HAP-1 (cell line): ENCODE results near the gene CLPSL2.

Experiments used
- DNase-seq, 2 experiments: peaks; one replicate each; pipeline ENCODE4 v3.0.0-alpha.2; 2016 to 2020; ENCODE audit warnings: low spot score in 2 of 2
- H3K27me3 ChIP-seq: fragments of 250-450 bp; sonication (Bioruptor Pico); 2 replicates; pipeline ENCODE4 v1.5.1; 2020; ENCODE audit warnings: low read depth, mild to moderate bottlenecking, moderate library complexity
- H3K36me3 ChIP-seq: fragments of 250-450 bp; sonication (Bioruptor Pico); replicated peaks from 2 replicates; pipeline ENCODE4 v1.5.1; 2020; ENCODE audit warnings: mild to moderate bottlenecking
- H3K4me1 ChIP-seq: fragments of 250-450 bp; sonication (Bioruptor Pico); 2 replicates; pipeline ENCODE4 v1.5.1; 2020; ENCODE audit warnings: mild to moderate bottlenecking
- H3K4me3 ChIP-seq: fragments of 250-450 bp; sonication (Bioruptor Pico); 2 replicates; pipeline ENCODE4 v1.5.1; 2020; ENCODE audit warnings: mild to moderate bottlenecking, moderate library complexity
- H3K9me3 ChIP-seq: fragments of 250-450 bp; sonication (Bioruptor Pico); 2 replicates; pipeline ENCODE4 v1.5.1; 2020; ENCODE audit warnings: mild to moderate bottlenecking, moderate library complexity
- in situ Hi-C: fragments of 300-500 bp; cut with MboI; formaldehyde crosslinking; loops from 3 replicates; pipeline ENCODE4 v1.14.3; 2020; ENCODE audit warnings: low sequenced_read_pairs, inconsistent platforms, mixed read lengths

The CLPSL2 gene

DNA sequence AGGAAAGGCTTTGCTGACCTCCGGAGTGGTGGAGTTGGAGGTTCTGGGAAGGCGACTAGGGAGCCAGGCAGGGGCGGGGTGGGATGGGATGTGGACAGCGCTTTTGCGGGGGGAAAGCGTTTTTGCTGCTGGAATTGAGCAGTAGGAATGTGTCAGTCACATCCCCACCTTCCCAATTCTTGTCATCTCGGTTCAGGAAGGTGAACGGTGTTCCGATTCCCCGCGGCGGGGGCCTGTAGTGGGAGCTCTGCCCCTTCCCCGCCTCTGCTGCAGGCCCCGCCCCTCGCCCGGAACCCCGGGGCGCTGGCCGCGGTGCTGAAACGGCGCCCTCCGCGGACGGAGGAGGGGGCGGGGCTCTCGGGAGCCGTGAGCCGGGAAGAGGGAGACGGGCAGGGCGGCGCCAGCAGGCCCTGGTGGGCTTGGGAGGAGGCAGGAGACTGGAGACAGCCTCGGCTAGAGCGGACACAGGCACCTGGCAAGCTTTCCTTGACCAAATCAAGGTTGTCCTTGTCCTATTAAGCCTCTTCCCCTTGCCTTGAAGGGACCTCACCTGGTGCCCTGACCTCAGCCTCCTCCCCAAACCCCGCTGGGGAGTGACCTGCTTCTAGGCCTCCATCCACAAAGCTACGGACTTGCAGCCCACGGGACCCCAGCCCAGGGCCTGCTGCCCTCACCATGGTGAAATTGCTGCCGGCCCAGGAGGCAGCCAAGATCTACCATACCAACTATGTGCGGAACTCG lies 28.8 kb downstream of the CLPSL2 start, which contains the start of gene LHFPL5:
LHFPL5 (plus strand) TSS at position 357 of the 741 bp plus-strand sequence; CDS start at position 676, 319 bp downstream.
- no peaks in the 10 kb centered on the region for H3K27me3 ChIP-seq
- H3K4me3 ChIP-seq = peak within 1 kb of the TSS; percentile 17
- no peaks in the 10 kb centered on the region for H3K36me3 ChIP-seq
- peak; percentile 33 to 81 for DNase-seq
- no peaks in the 10 kb centered on the region for H3K9me3 ChIP-seq
- H3K4me1 ChIP-seq = no peaks in the 10 kb centered on the region
- in situ Hi-C loops = no loop called here

DNA sequence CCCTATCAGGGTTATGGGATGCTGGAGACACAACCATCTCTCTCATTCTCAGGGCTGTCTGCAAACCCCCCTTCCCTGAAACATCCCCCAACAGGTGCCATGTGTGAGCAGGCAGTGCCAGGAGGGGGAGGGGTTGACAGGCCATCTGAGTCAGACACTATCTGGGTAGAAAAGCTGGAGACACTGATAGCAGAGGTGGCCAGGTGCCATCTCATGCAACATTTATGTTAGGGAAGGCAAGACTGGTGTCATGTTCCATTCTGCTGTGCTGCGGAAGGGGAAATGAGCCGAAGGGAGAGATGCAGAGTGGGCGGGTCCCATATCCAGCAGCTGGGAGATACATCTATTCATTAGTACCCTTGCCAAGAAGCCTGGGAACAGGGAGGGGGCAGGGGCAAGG lies 32.3 kb downstream of the CLPSL2 start:
- in situ Hi-C loops = no loop called here
- no peaks in the 10 kb centered on the region for H3K36me3 ChIP-seq
- H3K27me3 ChIP-seq = no peaks in the 10 kb centered on the region
- DNase-seq = no peak
- H3K4me1 ChIP-seq = no peaks in the 10 kb centered on the region
- H3K4me3 ChIP-seq = no peak overlapping the region
- H3K9me3 ChIP-seq = no peaks in the 10 kb centered on the region

DNA sequence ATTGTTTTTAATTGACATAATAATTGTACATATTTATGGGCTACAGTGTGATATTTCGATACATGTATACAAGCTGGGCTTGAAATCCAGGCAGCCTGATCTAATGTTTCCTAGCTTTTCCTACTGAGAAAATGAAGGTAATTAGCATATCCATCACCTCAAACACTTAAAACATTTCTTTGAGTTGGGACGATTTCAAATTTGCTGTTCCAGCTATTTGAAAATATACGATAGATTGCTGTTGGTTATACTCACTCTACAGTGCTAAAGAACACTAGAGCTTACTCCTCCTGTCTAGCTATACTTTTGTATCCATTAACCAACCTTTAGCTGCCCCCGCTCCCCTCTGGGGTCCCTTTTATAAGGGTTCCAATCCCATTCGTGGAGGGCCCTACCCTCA lies 33.4 kb downstream of the CLPSL2 start:
- no peaks in the 10 kb centered on the region for H3K4me1 ChIP-seq
- no peaks in the 10 kb centered on the region for H3K9me3 ChIP-seq
- in situ Hi-C loops = no loop called here
- no peak for DNase-seq
- no peak overlapping the region for H3K4me3 ChIP-seq
- no peaks in the 10 kb centered on the region for H3K27me3 ChIP-seq
- H3K36me3 ChIP-seq = no peaks in the 10 kb centered on the region

DNA sequence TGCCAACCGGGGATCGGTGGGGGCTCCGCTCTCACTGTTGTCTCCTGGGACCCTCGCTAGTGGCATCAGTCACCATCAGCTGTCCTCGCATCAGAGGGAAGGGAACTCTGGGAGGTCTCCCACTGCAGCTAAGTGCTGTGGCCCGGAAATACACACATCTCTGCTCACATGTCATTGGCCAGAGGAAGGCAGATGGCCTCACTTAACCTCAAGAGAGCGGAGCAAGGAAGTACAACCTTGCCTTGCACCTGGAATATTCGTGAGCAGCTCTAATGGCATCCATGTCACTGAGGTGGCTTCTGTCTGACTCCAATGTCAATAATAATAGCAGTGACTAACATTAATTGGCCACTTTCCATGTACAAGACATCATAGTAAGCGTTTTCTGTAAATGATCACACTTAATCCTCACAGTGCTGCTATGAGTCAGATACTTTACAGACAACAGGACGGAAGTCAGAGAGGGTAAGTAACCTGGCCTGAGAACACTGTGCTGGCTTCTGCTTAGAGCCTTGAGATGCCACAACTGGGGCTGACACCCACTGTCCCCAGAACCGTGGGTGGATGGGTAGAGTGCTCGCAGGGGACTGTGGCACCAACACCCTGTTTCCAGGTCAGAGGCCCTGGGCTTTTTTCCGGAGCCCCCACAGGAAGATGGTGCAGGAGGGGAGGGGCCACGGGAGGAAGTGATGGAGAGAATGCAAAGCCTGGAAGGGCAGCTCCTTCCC lies 34.7 kb downstream of the CLPSL2 start:
- in situ Hi-C loops = no loop called here
- no peak for DNase-seq
- Histone ChIP-seq H3K27me3 (no peaks in the 10 kb centered on the region), H3K36me3 (no peaks in the 10 kb centered on the region), H3K4me3 (no peak overlapping the region), H3K9me3 (no peaks in the 10 kb centered on the region), H3K4me1 (no peaks in the 10 kb centered on the region)

DNA sequence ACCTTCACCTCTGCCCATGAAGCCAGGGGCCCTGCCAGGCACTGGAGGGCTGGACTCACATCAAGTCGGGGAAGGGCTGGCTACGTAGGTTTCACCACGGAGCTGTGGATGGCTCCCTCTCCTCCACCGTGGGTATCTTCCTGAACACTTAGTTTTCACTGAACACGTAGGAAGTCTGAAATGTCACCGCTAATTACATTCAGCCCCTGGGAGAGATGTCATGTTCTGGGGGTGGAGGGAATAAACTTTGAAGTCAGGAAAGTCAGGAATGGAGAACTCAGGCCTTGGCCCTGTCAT lies 35.2 kb downstream of the CLPSL2 start:
- Histone ChIP-seq H3K4me3 (no peak overlapping the region), H3K27me3 (no peaks in the 10 kb centered on the region), H3K36me3 (no peaks in the 10 kb centered on the region), H3K4me1 (no peaks in the 10 kb centered on the region), H3K9me3 (no peaks in the 10 kb centered on the region)
- in situ Hi-C loops = no loop called here
- DNase-seq = no peak

DNA sequence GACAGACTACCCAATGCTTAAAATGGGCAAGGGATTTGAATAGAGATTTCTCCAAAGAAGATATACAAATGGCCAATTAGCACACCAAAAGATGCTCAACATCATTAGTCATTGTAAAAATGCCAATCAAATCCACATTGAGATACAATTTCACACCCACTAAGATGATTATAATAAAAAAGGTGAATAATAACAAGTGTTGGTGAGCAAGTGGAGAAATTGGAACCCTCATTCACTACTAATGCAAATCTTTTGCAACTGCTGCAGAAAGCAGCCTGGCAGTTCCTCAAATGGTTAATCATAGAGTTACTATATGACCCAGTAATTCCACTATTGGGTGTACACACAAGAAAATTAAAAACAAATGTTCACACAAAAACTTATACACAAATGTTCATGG lies 41.1 kb downstream of the CLPSL2 start:
- no peak overlapping the region for H3K4me3 ChIP-seq
- H3K4me1 ChIP-seq = no peaks in the 10 kb centered on the region
- in situ Hi-C loops = no loop called here
- no peaks in the 10 kb centered on the region for H3K9me3 ChIP-seq
- no peak for DNase-seq
- no peaks in the 10 kb centered on the region for H3K36me3 ChIP-seq
- H3K27me3 ChIP-seq = no peaks in the 10 kb centered on the region

DNA sequence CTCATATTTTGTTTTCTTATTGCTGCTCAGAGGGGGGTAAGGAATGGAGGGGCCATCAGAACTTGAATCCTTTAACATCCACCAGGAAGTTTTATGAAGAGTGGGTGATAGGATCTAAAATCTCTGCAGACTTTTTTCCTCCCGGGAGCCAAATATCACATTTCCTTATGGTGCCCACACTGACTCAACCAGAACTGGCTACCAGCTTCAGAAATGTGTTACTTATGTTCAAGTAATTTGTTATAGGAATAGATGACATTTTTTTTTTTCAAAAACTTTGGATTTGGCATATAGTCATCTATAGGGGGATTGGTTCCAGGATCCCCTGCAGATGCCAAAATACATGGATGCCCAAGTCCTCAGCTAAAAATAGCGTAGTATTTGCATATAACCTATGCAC lies 47.2 kb downstream of the CLPSL2 start:
- Histone ChIP-seq H3K27me3 (no peaks in the 10 kb centered on the region), H3K9me3 (no peaks in the 10 kb centered on the region), H3K36me3 (no peaks in the 10 kb centered on the region), H3K4me1 (no peaks in the 10 kb centered on the region), H3K4me3 (no peak overlapping the region)
- in situ Hi-C loops = no loop called here
- DNase-seq = no peak

DNA sequence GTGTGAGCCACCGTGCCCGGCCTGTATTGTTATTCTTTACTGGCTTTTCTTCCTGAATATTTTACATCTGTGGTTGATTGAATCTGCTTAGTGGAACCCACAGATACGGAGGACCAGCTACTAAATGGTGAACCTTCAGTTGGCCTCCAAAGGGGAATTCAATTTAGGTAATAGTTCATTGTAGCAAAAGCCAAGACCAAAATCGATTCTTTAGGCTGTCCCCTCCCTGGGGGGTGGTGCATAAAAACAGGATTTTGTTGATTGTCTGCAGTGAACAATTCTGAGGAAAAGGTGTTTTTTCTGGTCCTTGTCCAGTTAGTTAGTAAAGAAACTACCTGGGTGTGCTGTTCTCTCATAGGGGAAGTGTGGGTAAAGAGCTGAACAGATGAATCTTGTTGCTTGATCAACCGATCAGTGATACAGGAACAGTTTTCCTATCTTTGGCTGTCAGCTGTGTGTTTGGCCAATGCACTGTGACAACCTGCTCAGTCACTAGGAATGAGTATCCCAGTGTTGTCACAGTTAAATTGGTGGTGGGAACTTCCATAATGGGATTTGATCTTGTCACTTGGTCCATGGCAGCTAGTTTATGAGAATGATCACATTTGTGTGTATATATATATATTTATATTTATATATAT lies 48.3 kb downstream of the CLPSL2 start:
- Histone ChIP-seq H3K4me1 (no peaks in the 10 kb centered on the region), H3K27me3 (no peaks in the 10 kb centered on the region), H3K36me3 (no peaks in the 10 kb centered on the region), H3K4me3 (no peak overlapping the region), H3K9me3 (no peaks in the 10 kb centered on the region)
- DNase-seq = no peak
- in situ Hi-C loops = no loop called here
